Epithelial cell of proximal tubule (primary cell): ENCODE results near the gene JARID2. TPM values are rescaled to one million over a fixed set of nuclear protein-coding genes. Genes with fewer than 3 reads are reported as not detected.

ENCODE experiments used
- DNase-seq: peaks from one replicate; pipeline ENCODE4 v3.0.0-alpha.2; 2011; ENCODE audit warnings: low read depth
- H3K4me3 ChIP-seq: 2 replicates; pipeline ENCODE4 v1.5.1; 2011; ENCODE audit warnings: low read depth, mild to moderate bottlenecking, low read length
- total RNA-seq: library from RNA; depleted of rRNA; stranded (reverse); fragments of >200 nt; gene quantifications from 2 replicates; pipeline ENCODE4 v1.2.3, GENCODE V29; 2015
- TF ChIP-seq, protein P1 (sequence below): conservative IDR thresholded peaks from 2 replicates; pipeline ENCODE4 v1.5.1; 2012; ENCODE audit warnings: low read depth, mild to moderate bottlenecking, low read length

JARID2 gene
- total RNA-seq, 1 donor from 2014 or later, result 5.1 TPM

DNA sequence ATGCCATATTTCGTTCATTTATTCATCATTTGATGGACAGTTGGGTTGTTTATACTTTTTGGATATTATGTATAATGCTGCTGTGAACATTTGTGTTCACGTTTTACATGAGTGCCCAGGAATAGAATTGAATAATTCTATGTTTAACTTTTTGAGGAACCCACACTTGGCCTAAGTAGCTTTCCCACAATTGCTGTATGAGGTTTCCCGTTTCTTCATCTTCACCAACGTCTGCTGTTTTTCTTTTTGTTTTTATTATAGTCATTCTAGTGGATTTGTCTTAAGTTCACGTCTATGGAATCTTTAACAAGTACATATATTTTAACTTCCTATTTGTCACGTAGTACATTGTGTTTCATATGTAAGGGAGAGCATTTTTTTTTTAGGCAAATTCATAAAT is 110.3 kb downstream of the JARID2 start:
- TF ChIP-seq, protein P1, sequence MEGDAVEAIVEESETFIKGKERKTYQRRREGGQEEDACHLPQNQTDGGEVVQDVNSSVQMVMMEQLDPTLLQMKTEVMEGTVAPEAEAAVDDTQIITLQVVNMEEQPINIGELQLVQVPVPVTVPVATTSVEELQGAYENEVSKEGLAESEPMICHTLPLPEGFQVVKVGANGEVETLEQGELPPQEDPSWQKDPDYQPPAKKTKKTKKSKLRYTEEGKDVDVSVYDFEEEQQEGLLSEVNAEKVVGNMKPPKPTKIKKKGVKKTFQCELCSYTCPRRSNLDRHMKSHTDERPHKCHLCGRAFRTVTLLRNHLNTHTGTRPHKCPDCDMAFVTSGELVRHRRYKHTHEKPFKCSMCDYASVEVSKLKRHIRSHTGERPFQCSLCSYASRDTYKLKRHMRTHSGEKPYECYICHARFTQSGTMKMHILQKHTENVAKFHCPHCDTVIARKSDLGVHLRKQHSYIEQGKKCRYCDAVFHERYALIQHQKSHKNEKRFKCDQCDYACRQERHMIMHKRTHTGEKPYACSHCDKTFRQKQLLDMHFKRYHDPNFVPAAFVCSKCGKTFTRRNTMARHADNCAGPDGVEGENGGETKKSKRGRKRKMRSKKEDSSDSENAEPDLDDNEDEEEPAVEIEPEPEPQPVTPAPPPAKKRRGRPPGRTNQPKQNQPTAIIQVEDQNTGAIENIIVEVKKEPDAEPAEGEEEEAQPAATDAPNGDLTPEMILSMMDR, result no peak
- no peak for DNase-seq
- no peak overlapping the region for H3K4me3 ChIP-seq

DNA sequence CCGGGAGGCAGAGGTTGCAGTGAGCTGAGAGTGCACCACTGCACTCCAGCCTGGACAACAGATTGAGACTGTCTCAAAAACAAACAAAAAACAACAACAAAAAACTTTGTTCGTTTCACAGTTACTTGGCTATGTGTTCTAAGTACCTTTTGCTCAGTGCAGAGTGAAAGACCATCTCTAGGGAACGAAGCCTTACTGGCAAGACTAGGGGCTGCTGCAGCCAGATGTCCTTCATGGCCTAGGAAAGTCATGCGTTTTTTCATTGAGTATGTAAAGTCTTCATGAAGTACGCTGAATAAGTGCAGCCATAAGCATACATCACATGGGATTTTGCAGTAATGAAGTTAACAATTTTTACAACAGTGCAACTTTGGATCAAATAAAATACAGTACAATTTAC is 111.1 kb downstream of the JARID2 start:
- DNase-seq, result no peak
- no peak overlapping the region for H3K4me3 ChIP-seq
- TF ChIP-seq, protein P1, result no peak

DNA sequence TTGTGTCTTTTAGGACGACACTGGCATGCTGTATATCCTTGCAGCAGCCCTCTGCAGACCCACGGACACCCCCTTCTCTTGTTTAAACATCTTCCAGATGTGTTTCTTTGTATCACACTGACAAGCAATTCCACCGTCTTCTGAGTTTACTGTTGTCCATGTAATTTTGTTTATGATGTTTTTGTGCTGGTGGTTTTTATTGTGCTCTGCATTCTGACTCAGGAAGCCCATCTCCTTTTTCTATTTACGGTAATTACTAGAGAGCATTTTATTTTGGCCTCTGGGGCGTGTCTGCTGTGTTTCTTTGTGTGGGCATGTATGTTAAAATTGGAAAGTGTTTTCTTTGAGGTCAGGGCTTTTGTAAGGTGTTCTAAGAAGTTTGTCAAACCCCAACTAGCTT is 111.9 kb downstream of the JARID2 start:
- TF ChIP-seq, protein P1, result no peak
- no peak overlapping the region for H3K4me3 ChIP-seq
- DNase-seq, result no peak

DNA sequence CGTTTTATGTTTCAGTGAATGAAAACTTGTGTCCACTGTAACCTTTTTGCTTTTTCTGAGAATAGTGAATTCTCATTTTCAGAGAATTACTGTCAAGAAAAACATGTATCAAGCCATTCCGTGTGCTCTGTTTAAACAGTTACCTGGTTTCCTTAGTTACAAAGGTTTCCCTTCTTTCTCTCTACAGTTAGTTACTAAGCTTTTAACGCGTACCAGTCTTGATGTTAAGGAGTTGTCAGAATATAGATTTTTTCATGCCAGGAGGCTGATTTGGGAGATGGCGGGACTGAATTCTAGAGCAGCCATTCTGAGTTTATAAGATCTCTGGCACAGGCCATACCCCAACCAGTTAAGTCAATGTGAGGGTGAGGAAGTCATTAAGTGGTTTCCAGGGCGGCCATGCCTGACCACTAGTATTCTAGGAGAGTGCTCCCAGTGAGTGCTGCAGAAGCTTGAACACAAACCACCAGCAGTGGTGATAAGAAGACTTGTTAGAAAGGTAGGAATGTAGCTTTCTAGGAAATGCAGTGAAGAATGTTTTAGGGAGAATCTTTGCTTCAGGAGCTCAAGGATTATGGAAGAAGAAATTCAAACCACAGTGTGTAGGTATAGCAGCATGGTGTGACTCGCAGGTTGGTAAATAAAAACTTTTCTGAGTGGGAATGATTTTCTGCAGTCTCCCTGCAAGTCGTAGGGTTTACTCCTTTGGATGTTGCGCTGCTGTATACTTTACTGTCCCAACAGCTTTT is 112.9 kb downstream of the JARID2 start:
- DNase-seq, result peak; percentile 47
- TF ChIP-seq, protein P1, result no peak
- H3K4me3 ChIP-seq, result no peak overlapping the region

DNA sequence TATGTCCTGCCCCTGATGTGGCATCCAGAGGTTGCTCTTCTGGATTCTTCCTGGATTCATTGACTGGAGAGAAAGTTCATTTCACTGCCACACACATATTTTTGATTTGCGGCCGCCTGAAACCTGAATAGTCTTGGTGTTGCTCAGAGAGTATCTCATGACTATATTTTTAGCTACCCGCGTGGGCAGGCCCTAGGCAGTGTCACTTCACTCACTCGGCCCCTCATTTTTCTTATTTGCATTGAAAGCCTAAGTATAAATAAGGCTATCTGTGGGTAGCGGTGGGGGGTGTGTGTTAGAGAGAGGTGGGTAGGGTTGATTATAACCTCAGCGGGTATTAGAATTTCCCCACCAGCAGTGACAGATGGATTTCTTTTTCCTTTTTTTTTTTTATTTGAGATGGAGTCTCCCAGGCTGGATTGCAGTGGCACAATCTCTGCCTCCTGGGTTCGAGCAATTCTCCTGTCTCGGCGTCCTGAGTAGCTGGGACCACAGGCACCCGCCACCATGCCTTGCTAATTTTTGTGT is 113.5 kb downstream of the JARID2 start:
- no peak for DNase-seq
- H3K4me3 ChIP-seq, result no peak overlapping the region
- TF ChIP-seq, protein P1, result no peak

DNA sequence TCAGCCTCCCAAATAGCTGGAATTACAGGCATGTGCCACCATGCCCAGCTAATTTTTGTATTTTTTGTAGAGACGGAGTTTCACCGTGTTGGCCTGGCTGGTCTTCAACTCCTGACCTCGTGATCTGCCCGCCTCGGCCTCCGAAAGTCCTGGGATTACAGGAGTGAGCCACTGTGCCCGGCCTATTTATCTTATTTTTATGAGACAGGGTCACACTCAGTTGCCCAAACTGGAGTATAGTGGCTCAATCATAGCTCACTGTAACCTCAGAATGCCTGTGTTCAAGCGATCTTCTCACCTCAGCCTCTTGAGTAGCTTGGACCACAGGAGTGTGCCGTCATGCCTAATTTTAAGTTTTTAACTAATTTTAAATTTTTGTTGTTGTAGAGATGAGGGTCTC is 114.4 kb downstream of the JARID2 start:
- TF ChIP-seq, protein P1, result no peak
- DNase-seq, result no peak
- H3K4me3 ChIP-seq, result no peak overlapping the region

DNA sequence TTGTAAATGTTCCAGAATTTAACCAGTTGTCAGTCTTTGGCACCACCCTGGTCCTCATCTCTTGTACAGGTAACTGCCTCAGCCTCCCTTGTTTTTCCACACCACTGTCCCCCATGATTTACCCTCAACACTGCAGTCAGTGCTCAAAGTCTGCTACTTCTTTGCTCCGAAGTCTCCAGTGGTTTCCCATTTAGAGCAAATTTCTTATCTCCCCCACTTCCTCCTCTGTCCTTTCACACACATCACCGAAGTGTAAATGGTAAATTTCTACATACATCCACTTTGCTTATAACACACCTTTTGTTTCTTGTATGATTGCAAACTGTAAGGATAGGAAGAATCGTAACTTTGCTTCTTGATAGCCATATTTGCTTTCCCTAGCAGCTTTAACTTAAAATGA is 115.3 kb downstream of the JARID2 start:
- H3K4me3 ChIP-seq, result no peak overlapping the region
- DNase-seq, result no peak
- TF ChIP-seq, protein P1, result no peak
